ENCODE results near the gene SH3TC1.

SH3TC1 gene

DNA sequence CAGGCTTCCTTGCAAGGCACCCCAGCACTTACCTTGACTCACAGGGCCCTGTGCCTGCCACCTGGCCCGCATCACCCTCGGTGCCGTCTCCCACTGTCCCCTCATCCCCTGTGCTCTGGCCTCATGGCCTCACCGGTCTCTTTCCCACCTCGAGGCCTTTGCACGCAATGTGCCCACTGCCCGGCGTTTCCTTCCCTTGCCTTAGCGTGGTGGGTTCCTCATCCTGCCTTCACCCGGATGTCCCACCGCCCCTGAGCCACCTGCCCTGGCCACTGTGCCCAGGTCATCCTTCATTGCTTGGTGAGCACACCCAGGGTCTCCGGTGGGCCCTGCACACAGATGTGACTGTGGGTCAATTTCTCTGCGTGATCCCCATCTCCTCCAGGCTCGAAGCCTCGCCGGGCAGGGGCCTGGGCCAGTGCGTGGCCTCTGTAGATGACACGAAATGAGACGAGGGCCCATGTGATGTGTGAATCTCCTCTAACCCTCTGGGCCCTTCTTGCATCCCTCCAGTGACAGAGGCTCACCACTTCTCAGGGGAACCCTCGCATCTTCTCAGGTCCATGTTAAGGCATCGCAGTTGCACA lies 75.1 kb downstream of the SH3TC1 start:
- Histone ChIP-seq H3K9me3 (ENCODE audit: insufficient read depth, low read length) (no peaks in the 10 kb centered on the region), H3K4me3 (ENCODE audit: insufficient read depth, low read length, poor library complexity, severe bottlenecking) (no peak overlapping the region), H2AFZ (ENCODE audit: low read depth, low read length, severe bottlenecking) (no peak overlapping the region), H3K36me3 (ENCODE audit: low read length) (no peaks in the 10 kb centered on the region), H3F3A (ENCODE audit: insufficient read depth) (no peaks in the 10 kb centered on the region), H3K4me2 (ENCODE audit: low read depth, low read length, poor library complexity, severe bottlenecking) (no peak overlapping the region), H3K27me3 (ENCODE audit: low read length) (no peaks in the 10 kb centered on the region), H3K27ac (ENCODE audit: low read depth, low read length) (no peak overlapping the region), H3K9ac (ENCODE audit: low read length) (no peak overlapping the region), H4K20me1 (ENCODE audit: low read depth, low read length) (no peaks in the 10 kb centered on the region), H3K9me2 (replicated peaks; ENCODE audit: insufficient read depth, low read length) (no peaks in the 10 kb centered on the region), H3K79me2 (ENCODE audit: insufficient read depth, low read length) (no peaks in the 10 kb centered on the region)
- TF ChIP-seq CTCF (IDR thresholded peaks at IDR 0.05; ENCODE audit: insufficient read depth, low read length, poor library complexity, severe bottlenecking) (no peak), EZH2phosphoT487 (conservative IDR thresholded peaks at IDR 0.05; ENCODE audit: low read length) (no peak)

DNA sequence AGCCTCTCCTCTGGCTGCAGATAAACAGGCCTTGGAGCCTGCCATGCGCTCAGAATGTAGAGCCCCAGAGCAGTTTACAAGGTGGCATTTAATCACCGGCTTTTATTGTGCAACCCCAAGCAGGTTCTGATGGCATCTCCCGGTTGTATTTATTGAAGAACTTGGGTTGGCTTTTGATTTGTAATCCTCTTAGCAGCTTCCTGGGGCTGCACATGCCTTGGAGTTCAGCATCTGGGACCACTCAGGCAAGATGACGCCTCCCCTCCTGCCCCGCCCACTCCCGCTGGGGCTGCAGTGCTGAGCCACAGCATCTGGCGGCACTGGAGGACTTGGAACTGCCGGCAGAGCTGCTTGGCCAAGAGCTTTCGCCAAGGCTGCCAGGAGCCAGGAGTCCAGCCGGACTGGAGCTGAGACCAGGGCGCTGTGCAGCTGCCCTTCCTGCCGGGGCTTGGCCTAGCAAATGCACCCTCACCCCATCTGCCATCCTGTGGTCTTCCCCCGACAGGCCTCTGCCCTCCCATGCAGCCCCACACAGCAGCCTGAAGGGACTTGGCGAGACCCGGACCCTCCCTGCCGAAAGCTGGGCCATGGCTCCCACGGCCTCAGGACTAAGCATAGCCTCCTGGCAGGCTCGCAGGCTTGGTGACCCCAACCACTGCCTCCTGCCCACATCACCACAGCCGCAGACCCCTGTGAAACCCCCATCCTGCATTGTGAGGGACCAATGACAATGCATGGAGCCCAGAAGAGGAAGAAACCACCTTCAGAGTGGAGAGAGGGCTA lies 75.9 kb downstream of the SH3TC1 start:
- Histone ChIP-seq H3K9me2 (replicated peaks; ENCODE audit: insufficient read depth, low read length) (no peaks in the 10 kb centered on the region), H4K20me1 (ENCODE audit: low read depth, low read length) (no peaks in the 10 kb centered on the region), H3F3A (ENCODE audit: insufficient read depth) (no peaks in the 10 kb centered on the region), H3K27me3 (ENCODE audit: low read length) (no peaks in the 10 kb centered on the region), H3K4me2 (ENCODE audit: low read depth, low read length, poor library complexity, severe bottlenecking) (no peak overlapping the region), H3K9me3 (ENCODE audit: insufficient read depth, low read length) (no peaks in the 10 kb centered on the region), H2AFZ (ENCODE audit: low read depth, low read length, severe bottlenecking) (no peak overlapping the region), H3K9ac (ENCODE audit: low read length) (no peak overlapping the region), H3K4me3 (ENCODE audit: insufficient read depth, low read length, poor library complexity, severe bottlenecking) (no peak overlapping the region), H3K27ac (ENCODE audit: low read depth, low read length) (no peak overlapping the region), H3K36me3 (ENCODE audit: low read length) (no peaks in the 10 kb centered on the region), H3K79me2 (ENCODE audit: insufficient read depth, low read length) (no peaks in the 10 kb centered on the region)
- no peak for TF ChIP-seq CTCF (IDR thresholded peaks at IDR 0.05; ENCODE audit: insufficient read depth, low read length, poor library complexity, severe bottlenecking)
- TF ChIP-seq EZH2phosphoT487 (conservative IDR thresholded peaks at IDR 0.05; ENCODE audit: low read length) = no peak

GRCh38 chr4:8275548-8275910 lies 76.4 kb downstream of the SH3TC1 start:
- no peaks in the 10 kb centered on the region for H3K9me3 ChIP-seq (ENCODE audit: insufficient read depth, low read length)
- H3K36me3 ChIP-seq (ENCODE audit: low read length) = no peaks in the 10 kb centered on the region
- no peak overlapping the region for H3K27ac ChIP-seq (ENCODE audit: low read depth, low read length)
- H3K9ac ChIP-seq (ENCODE audit: low read length) = no peak overlapping the region
- H3F3A ChIP-seq (ENCODE audit: insufficient read depth) = no peaks in the 10 kb centered on the region
- no peaks in the 10 kb centered on the region for H3K9me2 ChIP-seq (replicated peaks; ENCODE audit: insufficient read depth, low read length)
- no peaks in the 10 kb centered on the region for H3K27me3 ChIP-seq (ENCODE audit: low read length)
- no peak overlapping the region for H3K4me3 ChIP-seq (ENCODE audit: insufficient read depth, low read length, poor library complexity, severe bottlenecking)
- H4K20me1 ChIP-seq (ENCODE audit: low read depth, low read length) = no peaks in the 10 kb centered on the region
- TF ChIP-seq CTCF (IDR thresholded peaks at IDR 0.05; ENCODE audit: insufficient read depth, low read length, poor library complexity, severe bottlenecking) = no peak
- TF ChIP-seq EZH2phosphoT487 (conservative IDR thresholded peaks at IDR 0.05; ENCODE audit: low read length) = no peak
- no peak overlapping the region for H3K4me2 ChIP-seq (ENCODE audit: low read depth, low read length, poor library complexity, severe bottlenecking)
- no peak overlapping the region for H2AFZ ChIP-seq (ENCODE audit: low read depth, low read length, severe bottlenecking)
- H3K79me2 ChIP-seq (ENCODE audit: insufficient read depth, low read length) = no peaks in the 10 kb centered on the region

Measured in SU-DHL-6 (cell line).